H9 (cell line): ENCODE data around the gene MT1H. TPM values are rescaled to one million over a fixed set of nuclear protein-coding genes. Genes with fewer than 3 reads are reported as not detected.

Source experiments
- DNase-seq: peaks from one replicate; pipeline ENCODE4 v3.0.0-alpha.2; 2017
- H2AFZ ChIP-seq: one replicate; pipeline ENCODE4 v1.6.1; 2013; ENCODE audit warnings: mild to moderate bottlenecking, low read length, control low read depth, moderate library complexity
- H2AK5ac ChIP-seq: 2 replicates; pipeline ENCODE4 v1.6.1; 2013; ENCODE audit warnings: low read length, control low read depth, mixed read lengths; ENCODE audit not compliant: insufficient read length
- H2BK120ac ChIP-seq: one replicate; pipeline ENCODE4 v1.6.1; 2013; ENCODE audit warnings: low read depth, mild to moderate bottlenecking, low read length, control low read depth, inconsistent platforms; ENCODE audit not compliant: poor library complexity, severe bottlenecking
- H2BK12ac ChIP-seq: 2 replicates; pipeline ENCODE4 v1.6.1; 2013; ENCODE audit warnings: low read length, control low read depth, mixed read lengths, low read depth; ENCODE audit not compliant: insufficient read length
- H2BK15ac ChIP-seq: 2 replicates; pipeline ENCODE4 v1.6.1; 2013; ENCODE audit warnings: low read depth, low read length, control low read depth
- H2BK20ac ChIP-seq: one replicate; pipeline ENCODE4 v1.6.1; 2013; ENCODE audit warnings: low read depth, mild to moderate bottlenecking, low read length, control low read depth, inconsistent platforms; ENCODE audit not compliant: poor library complexity, severe bottlenecking
- H2BK5ac ChIP-seq: 2 replicates; pipeline ENCODE4 v1.6.1; 2013; ENCODE audit warnings: low read length, control low read depth, mixed read lengths; ENCODE audit not compliant: insufficient read length
- H3K14ac ChIP-seq: 2 replicates; pipeline ENCODE4 v1.6.1; 2013; ENCODE audit warnings: low read length, control low read depth; ENCODE audit not compliant: insufficient read depth
- H3K18ac ChIP-seq: 2 replicates; pipeline ENCODE4 v1.6.1; 2013; ENCODE audit warnings: low read depth, mild to moderate bottlenecking, mixed read lengths, low read length, control low read depth; ENCODE audit not compliant: insufficient read length
- H3K23ac ChIP-seq: 2 replicates; pipeline ENCODE4 v1.6.1; 2013; ENCODE audit warnings: low read length, control low read depth, mixed read lengths, low read depth; ENCODE audit not compliant: insufficient read length
- H3K23me2 ChIP-seq: 2 replicates; pipeline ENCODE4 v1.6.1; 2013; ENCODE audit warnings: low read depth, mild to moderate bottlenecking, mixed read lengths, low read length, control low read depth; ENCODE audit not compliant: insufficient read length, poor library complexity, severe bottlenecking
- H3K27ac ChIP-seq: 2 replicates; pipeline ENCODE4 v1.5.1; 2013; ENCODE audit warnings: low read length, control low read depth, mixed read lengths, low read depth; ENCODE audit not compliant: insufficient read length
- H3K27me3 ChIP-seq: 2 replicates; pipeline ENCODE4 v1.6.1; 2013; ENCODE audit warnings: low read length, control low read depth, inconsistent platforms; ENCODE audit not compliant: insufficient read depth
- H3K4ac ChIP-seq: 2 replicates; pipeline ENCODE4 v1.6.1; 2013; ENCODE audit warnings: low read depth, mild to moderate bottlenecking, control low read depth, inconsistent platforms, low read length, moderate library complexity
- H3K4me1 ChIP-seq: 2 replicates; pipeline ENCODE4 v1.6.1; 2013; ENCODE audit warnings: low read length, control low read depth, inconsistent platforms; ENCODE audit not compliant: insufficient read depth
- H3K4me2 ChIP-seq: 2 replicates; pipeline ENCODE4 v1.6.1; 2013; ENCODE audit warnings: low read length, control low read depth, mixed read lengths; ENCODE audit not compliant: insufficient read length, insufficient read depth
- H3K56ac ChIP-seq: 2 replicates; pipeline ENCODE4 v1.6.1; 2013; ENCODE audit warnings: low read depth, mild to moderate bottlenecking, mixed read lengths, low read length, control low read depth; ENCODE audit not compliant: insufficient read length
- H3K79me1 ChIP-seq: 2 replicates; pipeline ENCODE4 v1.6.1; 2013; ENCODE audit warnings: low read depth, mild to moderate bottlenecking, moderate library complexity, low read length, control low read depth, inconsistent platforms; ENCODE audit not compliant: insufficient read depth, poor library complexity, severe bottlenecking
- H3K79me2 ChIP-seq: 2 replicates; pipeline ENCODE4 v1.6.1; 2013; ENCODE audit warnings: low read length, control low read depth, inconsistent platforms; ENCODE audit not compliant: insufficient read depth
- H3K9ac ChIP-seq: 2 replicates; pipeline ENCODE4 v1.6.1; 2013; ENCODE audit warnings: low read length, control low read depth, mixed read lengths; ENCODE audit not compliant: insufficient read length; ENCODE audit errors: extremely low read depth
- H3K9me3 ChIP-seq: one replicate; pipeline ENCODE4 v1.6.1; 2013; ENCODE audit warnings: low read depth, low read length, inconsistent platforms; ENCODE audit not compliant: control insufficient read depth
- H3T11ph ChIP-seq: one replicate; pipeline ENCODE4 v1.6.1; 2013; ENCODE audit warnings: mild to moderate bottlenecking, low read length, control low read depth, inconsistent platforms
- H4K20me1 ChIP-seq: one replicate; pipeline ENCODE4 v1.6.1; 2013; ENCODE audit not compliant: control insufficient read depth, insufficient read length, insufficient read depth
- H4K5ac ChIP-seq: 2 replicates; pipeline ENCODE4 v1.6.1; 2013; ENCODE audit warnings: low read depth, mild to moderate bottlenecking, mixed read lengths, low read length, control low read depth; ENCODE audit not compliant: insufficient read length
- H4K8ac ChIP-seq: replicated peaks from 2 replicates; pipeline ENCODE4 v1.6.1; 2013; ENCODE audit warnings: low read length, control low read depth, mixed read lengths, low read depth; ENCODE audit not compliant: insufficient read length
- H4K91ac ChIP-seq: 2 replicates; pipeline ENCODE4 v1.6.1; 2013; ENCODE audit warnings: low read depth, mild to moderate bottlenecking, moderate library complexity, mixed read lengths, low read length, control low read depth; ENCODE audit not compliant: insufficient read length
- H3K27ac Mint-ChIP-seq, 3 experiments: 2 replicates in 2 of 3; 3 replicates in 1 of 3; pipeline ENCODE4 v1.8.0; 2020 to 2021; ENCODE audit warnings: mixed read lengths in 3 of 3, mild to moderate bottlenecking in 1 of 3, moderate library complexity in 1 of 3
- H3K27me3 Mint-ChIP-seq: 2 replicates; pipeline ENCODE4 v1.8.0; 2021; ENCODE audit warnings: low read depth, mild to moderate bottlenecking, moderate library complexity, mixed read lengths
- H3K36me3 Mint-ChIP-seq, 3 experiments: 2 replicates in 2 of 3; 3 replicates in 1 of 3; pipeline ENCODE4 v1.8.0; 2020 to 2021; ENCODE audit warnings: low read depth in 3 of 3, mixed read lengths in 3 of 3; ENCODE audit not compliant: insufficient read depth in 1 of 3
- H3K4me1 Mint-ChIP-seq, 2 experiments: 2 replicates each; pipeline ENCODE4 v1.8.0; 2020; ENCODE audit warnings: mixed read lengths in 2 of 2
- H3K4me3 Mint-ChIP-seq, 2 experiments: 2 replicates in 1 of 2; 3 replicates in 1 of 2; pipeline ENCODE4 v1.8.0; 2020 to 2021; ENCODE audit warnings: mild to moderate bottlenecking in 2 of 2, mixed read lengths in 2 of 2, moderate library complexity in 1 of 2
- H3K9me3 Mint-ChIP-seq, 2 experiments: 2 replicates in 1 of 2; 3 replicates in 1 of 2; pipeline ENCODE4 v1.8.0; 2020; ENCODE audit warnings: mild to moderate bottlenecking in 2 of 2, mixed read lengths in 2 of 2, moderate library complexity in 1 of 2
- WGBS: extraction: QIAGEN DNeasy Blood & Tissue Kit; methylation state at CpG from one replicate; pipeline ENCODE4 v1.1.7; 2013; ENCODE audit warnings: missing lambda C conversion rate, low lambda C conversion rate, mixed read lengths; ENCODE audit not compliant: insufficient read length; ENCODE audit errors: extremely low coverage; 5-methylcytosine and 5-hydroxymethylcytosine counted together
- total RNA-seq: library from RNA; stranded (reverse); gene quantifications from 2 replicates; pipeline ENCODE4 v1.2.1, GENCODE V29; 2021
- TF ChIP-seq, protein P1 (sequence below): fragments of 200-600 bp; sonication (generic); conservative IDR thresholded peaks from 3 replicates; pipeline ENCODE4 v1.8.0; 2021; ENCODE audit warnings: antibody characterized with exemption, mild to moderate bottlenecking

MT1H gene
- total RNA-seq, 1 experiment from 2014 or later: 12.5 TPM

DNA sequence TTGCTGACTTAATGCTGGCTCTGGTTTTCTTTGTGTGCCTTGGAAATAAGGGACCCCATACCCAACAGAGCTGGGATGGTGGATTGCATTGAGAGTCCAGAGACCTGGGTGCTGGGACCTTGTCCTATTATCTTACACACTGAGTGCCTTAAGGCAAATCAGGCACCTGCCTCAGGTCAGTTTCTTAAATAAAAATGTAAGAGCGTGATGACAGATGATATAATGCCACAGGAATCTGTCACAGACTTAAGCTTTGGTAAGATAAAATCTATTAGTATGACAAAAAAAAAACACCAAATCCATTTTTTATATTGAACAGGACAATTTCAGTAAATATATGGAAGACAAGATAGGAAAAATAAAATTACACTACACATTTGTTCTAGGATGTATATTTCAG, 29.5 kb upstream of the MT1H start:
- no peak overlapping the region for H3K18ac ChIP-seq
- no peak overlapping the region for H4K91ac ChIP-seq
- no peak overlapping the region for H3K9ac ChIP-seq
- H3K27me3 ChIP-seq: peaks cover 88% of the 10 kb centered on the region
- peaks cover 21 to 39% of the 10 kb centered on the region in 2 experiments for H3K4me1 Mint-ChIP-seq
- no peak overlapping the region for H4K5ac ChIP-seq
- no peaks in the 10 kb centered on the region for H3K4me1 ChIP-seq
- TF ChIP-seq, protein P1, sequence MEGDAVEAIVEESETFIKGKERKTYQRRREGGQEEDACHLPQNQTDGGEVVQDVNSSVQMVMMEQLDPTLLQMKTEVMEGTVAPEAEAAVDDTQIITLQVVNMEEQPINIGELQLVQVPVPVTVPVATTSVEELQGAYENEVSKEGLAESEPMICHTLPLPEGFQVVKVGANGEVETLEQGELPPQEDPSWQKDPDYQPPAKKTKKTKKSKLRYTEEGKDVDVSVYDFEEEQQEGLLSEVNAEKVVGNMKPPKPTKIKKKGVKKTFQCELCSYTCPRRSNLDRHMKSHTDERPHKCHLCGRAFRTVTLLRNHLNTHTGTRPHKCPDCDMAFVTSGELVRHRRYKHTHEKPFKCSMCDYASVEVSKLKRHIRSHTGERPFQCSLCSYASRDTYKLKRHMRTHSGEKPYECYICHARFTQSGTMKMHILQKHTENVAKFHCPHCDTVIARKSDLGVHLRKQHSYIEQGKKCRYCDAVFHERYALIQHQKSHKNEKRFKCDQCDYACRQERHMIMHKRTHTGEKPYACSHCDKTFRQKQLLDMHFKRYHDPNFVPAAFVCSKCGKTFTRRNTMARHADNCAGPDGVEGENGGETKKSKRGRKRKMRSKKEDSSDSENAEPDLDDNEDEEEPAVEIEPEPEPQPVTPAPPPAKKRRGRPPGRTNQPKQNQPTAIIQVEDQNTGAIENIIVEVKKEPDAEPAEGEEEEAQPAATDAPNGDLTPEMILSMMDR: no peak
- no peaks in the 10 kb centered on the region for H3K9me3 ChIP-seq
- H3K36me3 Mint-ChIP-seq: no peaks in the 10 kb centered on the region; a peak in 1 of 7 replicates
- WGBS: no CpG with 5 or more reads among the region's 1 CpG
- no peak overlapping the region for H3K27ac Mint-ChIP-seq
- H3T11ph ChIP-seq: no peak overlapping the region
- H2BK5ac ChIP-seq: no peak overlapping the region
- H3K23me2 ChIP-seq: peaks cover 6% of the 10 kb centered on the region
- no peak overlapping the region for H3K27ac ChIP-seq
- H3K4me3 Mint-ChIP-seq: no peak overlapping the region
- H2AK5ac ChIP-seq: no peak overlapping the region
- no peak for DNase-seq
- no peak overlapping the region for H3K14ac ChIP-seq
- H2BK120ac ChIP-seq: no peak overlapping the region
- H4K20me1 ChIP-seq: no peaks in the 10 kb centered on the region
- no peak overlapping the region for H2BK12ac ChIP-seq
- H2AFZ ChIP-seq: no peak overlapping the region
- H2BK20ac ChIP-seq: no peak overlapping the region
- no peaks in the 10 kb centered on the region for H3K79me1 ChIP-seq
- no peak overlapping the region for H2BK15ac ChIP-seq
- peaks cover 0 to under 1% of the 10 kb centered on the region in 2 experiments; a peak in 1 of 5 replicates for H3K9me3 Mint-ChIP-seq
- H3K56ac ChIP-seq: no peak overlapping the region
- no peak overlapping the region for H3K4me2 ChIP-seq
- H3K23ac ChIP-seq: no peak overlapping the region
- H3K79me2 ChIP-seq: no peaks in the 10 kb centered on the region
- peaks cover 99% of the 10 kb centered on the region for H3K27me3 Mint-ChIP-seq
- no peak overlapping the region for H3K4ac ChIP-seq
- H4K8ac ChIP-seq: no peak overlapping the region
